Upper lobe of left lung (tissue), 6 donors: ENCODE measurements around the gene KCNQ2. TPM values are rescaled to one million over a fixed set of nuclear protein-coding genes. Genes with fewer than 3 reads are reported as not detected.
A peak's percentile ranks its signal among the peaks of the same experiment; 100 is the strongest.

Experiments
- ATAC-seq, 2 donors: fragments of 200-7000 bp; cut with Tn5 transposase; one replicate each; pipeline ENCODE4 v1.9.1; 2022; ENCODE audit warnings: mild to moderate bottlenecking in 2 of 2, moderate library complexity in 2 of 2; ENCODE audit not compliant: low FRiP score in 2 of 2
- DNase-seq, 2 donors: peaks; one replicate each; pipeline ENCODE4 v3.0.0-alpha.2; 2019 to 2020
- H3K27ac ChIP-seq, 4 donors: fragments of 200-600 bp; sonication (generic); one replicate each; pipeline ENCODE4 v1.5.1; 2016 to 2019
- H3K27me3 ChIP-seq, 4 donors: fragments of 200-600 bp; sonication (generic); one replicate each; pipeline ENCODE4 v1.5.1; 2017 to 2019
- H3K36me3 ChIP-seq, 4 donors: fragments of 200-600 bp; sonication (generic); one replicate each; pipeline ENCODE4 v1.5.1; 2016 to 2019
- H3K4me1 ChIP-seq, 4 donors: fragments of 200-600 bp; sonication (generic); one replicate each; pipeline ENCODE4 v1.5.1; 2018 to 2019
- H3K4me3 ChIP-seq, 4 donors: fragments of 200-600 bp; sonication (generic); one replicate each; pipeline ENCODE4 v1.5.1; 2017 to 2019; ENCODE audit warnings: mild to moderate bottlenecking in 2 of 4, moderate library complexity in 1 of 4
- H3K9me3 ChIP-seq, 4 donors: fragments of 200-600 bp; sonication (generic); one replicate each; pipeline ENCODE4 v1.5.1; 2018 to 2019
- CTCF ChIP-seq, 6 experiments: fragments of 450-650 bp in 4 of 6; fragments of 200-600 bp in 2 of 6; sonication (generic) in 2 of 6; IDR thresholded peaks; one replicate each; pipeline ENCODE4 v1.5.1; 2016 to 2019; ENCODE audit warnings: antibody characterized with exemption in 6 of 6
- EP300 ChIP-seq, 4 donors: sonication (generic); formaldehyde crosslinking; IDR thresholded peaks; one replicate each; pipeline ENCODE4 v1.5.1; 2017; ENCODE audit warnings: antibody characterized with exemption in 4 of 4, control low read depth in 2 of 4
- POLR2A ChIP-seq, 4 donors: fragments of 450-650 bp; IDR thresholded peaks; one replicate each; pipeline ENCODE4 v1.5.1; 2016 to 2017; ENCODE audit warnings: antibody characterized with exemption in 4 of 4, mild to moderate bottlenecking in 2 of 4
- POLR2AphosphoS5 ChIP-seq, 2 donors: sonication (generic); formaldehyde crosslinking; IDR thresholded peaks; one replicate each; pipeline ENCODE4 v1.5.1; 2017; ENCODE audit warnings: antibody characterized with exemption in 2 of 2
- WGBS, 2 donors: methylation state at CpG; one replicate each; pipeline ENCODE4 v1.1.5; 2017 to 2018; 5-methylcytosine and 5-hydroxymethylcytosine counted together
- total RNA-seq, 6 donors: library from RNA; depleted of rRNA in 4 of 6; stranded (reverse); fragments of >200 nt in 4 of 6; gene quantifications; one replicate each; pipeline versions ENCODE4 v1.1.0 to v1.2.1, GENCODE V29; 2016 to 2021
- donor health status: DM: no; HTN: no; CAD: no; lungs with moderate emphysema.
- donor health status: DM: no; HTN: yes; CAD: no; lungs with severe emphysema.

KCNQ2 gene
- total RNA-seq, 6 donors from 2014 or later = 0.66 TPM; not detected in 5

GRCh38 chr20:63376283-63377250 lies 95.9 kb downstream of the KCNQ2 start:
- Histone ChIP-seq H3K27me3 (peaks cover 0 to 33% (median 5%) of the 10 kb centered on the region in 4 donors), H3K4me1 (no peaks in the 10 kb centered on the region), H3K9me3 (no peaks in the 10 kb centered on the region), H3K36me3 (no peaks in the 10 kb centered on the region), H3K4me3 (no peak overlapping the region), H3K27ac (no peak overlapping the region)
- 28 to 38% methylated on average over 6 to 25 of the region's 31 CpGs for WGBS, 2 donors
- no peak for ATAC-seq
- TF ChIP-seq POLR2AphosphoS5 (IDR thresholded peaks at IDR 0.05) = no peak
- TF ChIP-seq POLR2A (IDR thresholded peaks at IDR 0.05) = no peak
- TF ChIP-seq CTCF (IDR thresholded peaks at IDR 0.05) = no peak
- no peak for TF ChIP-seq EP300 (IDR thresholded peaks at IDR 0.05)
- DNase-seq = peak in 1 of 2 donors; percentile 52

GRCh38 chr20:63375438-63375837 lies 97.0 kb downstream of the KCNQ2 start:
- Histone ChIP-seq H3K9me3 (no peaks in the 10 kb centered on the region), H3K36me3 (no peaks in the 10 kb centered on the region), H3K4me1 (no peaks in the 10 kb centered on the region), H3K4me3 (no peak overlapping the region), H3K27ac (no peak overlapping the region), H3K27me3 (peaks cover 0 to 39% (median 5%) of the 10 kb centered on the region in 4 donors)
- 69 to 88% methylated on average over 3 of the region's 3 CpGs for WGBS, 2 donors
- DNase-seq (peak in 1 of 2 donors; percentile 46), ATAC-seq (no peak)
- TF ChIP-seq CTCF (IDR thresholded peaks at IDR 0.05) (no peak), EP300 (IDR thresholded peaks at IDR 0.05) (no peak), POLR2AphosphoS5 (IDR thresholded peaks at IDR 0.05) (no peak), POLR2A (IDR thresholded peaks at IDR 0.05) (no peak)

GRCh38 chr20:63374504-63374903 lies 98.0 kb downstream of the KCNQ2 start:
- TF ChIP-seq POLR2A (IDR thresholded peaks at IDR 0.05) = no peak
- no peak for TF ChIP-seq EP300 (IDR thresholded peaks at IDR 0.05)
- no peak for TF ChIP-seq CTCF (IDR thresholded peaks at IDR 0.05)
- no peak for TF ChIP-seq POLR2AphosphoS5 (IDR thresholded peaks at IDR 0.05)
- no peaks in the 10 kb centered on the region for H3K9me3 ChIP-seq
- H3K27ac ChIP-seq = no peak overlapping the region
- H3K27me3 ChIP-seq = peaks cover 0 to 39% (median 5%) of the 10 kb centered on the region in 4 donors
- H3K4me1 ChIP-seq = no peaks in the 10 kb centered on the region
- no peak overlapping the region for H3K4me3 ChIP-seq
- no peak for ATAC-seq
- no peaks in the 10 kb centered on the region for H3K36me3 ChIP-seq
- DNase-seq = no peak
- 55 to 63% methylated on average over 12 of the region's 12 CpGs for WGBS, 2 donors

- WGBS, 2 donors = 79 to 95% methylated on average over 4 to 18 of the region's 19 CpGs
- H3K4me3 ChIP-seq = no peak overlapping the region
- H3K9me3 ChIP-seq = no peaks in the 10 kb centered on the region
- H3K36me3 ChIP-seq = no peaks in the 10 kb centered on the region
- H3K27me3 ChIP-seq = peaks cover 0 to 39% (median 5%) of the 10 kb centered on the region in 4 donors
- no peaks in the 10 kb centered on the region for H3K4me1 ChIP-seq
- TF ChIP-seq CTCF (IDR thresholded peaks at IDR 0.05) (no peak), POLR2A (IDR thresholded peaks at IDR 0.05) (no peak), EP300 (IDR thresholded peaks at IDR 0.05) (no peak), POLR2AphosphoS5 (IDR thresholded peaks at IDR 0.05) (no peak)
- H3K27ac ChIP-seq = no peak overlapping the region
- peak in 1 of 2 donors; percentile 60 for DNase-seq
- ATAC-seq = no peak
Measured at GRCh38 chr20:63373996-63374395, 98.5 kb downstream of the KCNQ2 start.
